ENCODE measurements around the gene FRMPD2.
A peak's percentile ranks its signal among the peaks of the same experiment; 100 is the strongest.
"Not testable (repeated sequence)": the region's sequence is repeated elsewhere in the genome, so short reads cannot be mapped to it uniquely, and the experiment has no call there.

FRMPD2 gene

GRCh38 chr10:48289501-48290238 is 15.2 kb upstream of the FRMPD2 start:
- DNase-seq = peak; percentile 59

GRCh38 chr10:48288661-48289060 is 14.2 kb upstream of the FRMPD2 start:
- DNase-seq = no peak

- DNase-seq = no peak
These were observed 13.2 kb upstream of the FRMPD2 start for GRCh38 chr10:48287417-48288391.

- DNase-seq = no peak
These were observed 11.9 kb upstream of the FRMPD2 start for GRCh38 chr10:48286356-48286755.

- DNase-seq = no peak
These were observed 11.2 kb upstream of the FRMPD2 start for GRCh38 chr10:48285710-48286109.

- no peak for DNase-seq
These were observed 10.3 kb upstream of the FRMPD2 start for GRCh38 chr10:48284811-48285210.

- DNase-seq = no peak
These were observed 9.6 kb upstream of the FRMPD2 start for GRCh38 chr10:48284002-48284546.

GRCh38 chr10:48282829-48283228 is 8.3 kb upstream of the FRMPD2 start:
- no peak for DNase-seq

- DNase-seq = not testable (repeated sequence)
These were observed 7.2 kb upstream of the FRMPD2 start for GRCh38 chr10:48281697-48282096.

- no peak for DNase-seq
These were observed 4.7 kb upstream of the FRMPD2 start for GRCh38 chr10:48279081-48279751.

GRCh38 chr10:48277093-48277492 is 2.6 kb upstream of the FRMPD2 start:
- no peak for DNase-seq

- no peak for DNase-seq
These were observed 755 bp downstream of the FRMPD2 start for GRCh38 chr10:48273741-48274140.

GRCh38 chr10:48272682-48273081 is 1.8 kb downstream of the FRMPD2 start:
- no peak for DNase-seq

- DNase-seq = no peak
These were observed 3.3 kb downstream of the FRMPD2 start for GRCh38 chr10:48271047-48271730.

GRCh38 chr10:48266528-48266927 is 8.0 kb downstream of the FRMPD2 start:
- DNase-seq = no peak

GRCh38 chr10:48258105-48258504 is 16.4 kb downstream of the FRMPD2 start:
- no peak for DNase-seq

- no peak for DNase-seq
These were observed 17.0 kb downstream of the FRMPD2 start for GRCh38 chr10:48257407-48257961.

- no peak for DNase-seq
These were observed 18.8 kb downstream of the FRMPD2 start for GRCh38 chr10:48255722-48256121.

- no peak for DNase-seq
These were observed 19.6 kb downstream of the FRMPD2 start for GRCh38 chr10:48254750-48255512.

- DNase-seq = no peak
These were observed 20.4 kb downstream of the FRMPD2 start for GRCh38 chr10:48253970-48254657.

GRCh38 chr10:48252354-48252650 is 22.2 kb downstream of the FRMPD2 start:
- no peak for DNase-seq

Measured in right forelimb (tissue), 1 donor.